ENCODE data around the gene UTP3.

UTP3 gene

DNA sequence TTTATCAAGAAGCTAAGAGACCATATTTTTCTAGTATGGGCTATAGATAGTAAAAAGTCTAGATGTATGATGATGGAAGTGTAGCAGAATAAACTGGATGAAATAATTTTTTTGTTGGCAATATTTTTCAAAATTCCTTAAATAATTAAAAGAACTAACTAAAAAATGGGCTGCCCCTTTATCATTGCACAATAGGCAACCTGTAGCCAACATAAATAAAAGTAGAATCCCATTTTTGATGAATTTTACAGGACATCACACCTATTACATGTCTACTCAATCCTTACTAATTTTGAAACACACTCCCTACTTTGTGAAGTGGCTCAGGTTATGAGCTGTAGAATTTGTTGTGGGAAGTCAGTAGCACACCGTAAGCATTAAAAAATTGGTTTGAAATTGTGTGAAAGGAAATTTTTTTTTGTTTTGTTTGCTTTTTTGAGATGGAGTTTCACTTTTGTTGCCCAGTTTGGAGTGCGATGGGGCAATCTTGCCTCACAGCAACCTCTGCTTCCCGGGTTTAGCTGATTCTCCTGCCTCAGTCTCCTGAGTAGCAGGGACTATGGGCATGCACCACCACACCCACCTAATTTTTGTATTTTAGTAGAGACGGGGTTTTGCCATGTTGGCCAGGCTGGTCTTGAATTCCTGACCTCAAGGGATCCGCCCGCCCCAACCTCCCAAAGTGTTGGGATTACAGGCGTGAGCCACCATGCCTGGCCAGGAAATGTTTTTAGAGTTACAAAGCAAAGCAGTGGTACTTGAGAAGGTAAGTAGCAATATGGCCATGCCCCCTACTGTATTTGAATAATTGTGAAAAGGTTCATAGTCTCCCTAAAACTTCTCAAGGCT lies 24.5 kb downstream of the UTP3 start:
- H3K56ac ChIP-seq (ENCODE audit: low read length): no peak overlapping the region
- H3K4ac ChIP-seq (ENCODE audit: low read depth, low read length): no peak overlapping the region
- no peaks in the 10 kb centered on the region for H3K36me3 ChIP-seq (ENCODE audit: control insufficient read depth, insufficient read depth, low read length)
- H3K79me1 ChIP-seq (ENCODE audit: low read length): peaks cover 8% of the 10 kb centered on the region
- no peak overlapping the region for H2BK15ac ChIP-seq (replicated peaks; ENCODE audit: low read depth)
- H3K4me2 ChIP-seq (ENCODE audit: low read length): no peak overlapping the region
- H2AK5ac ChIP-seq (ENCODE audit: low read length): no peak overlapping the region
- H4K8ac ChIP-seq (ENCODE audit: low read depth, low read length): no peak overlapping the region
- no peak overlapping the region for H3K27ac ChIP-seq (ENCODE audit: low read depth, low read length)
- peaks cover 15% of the 10 kb centered on the region for H3K79me2 ChIP-seq (ENCODE audit: control insufficient read depth, insufficient read depth, low read length)
- H2BK5ac ChIP-seq (ENCODE audit: low read length): no peak overlapping the region
- no peak overlapping the region for H2BK120ac ChIP-seq (ENCODE audit: low read depth, low read length)
- no peak overlapping the region for H4K5ac ChIP-seq (ENCODE audit: low read length)
- no peaks in the 10 kb centered on the region for H3K27me3 ChIP-seq (ENCODE audit: insufficient read depth, low read length, poor library complexity)
- WGBS (ENCODE audit: extremely low coverage, insufficient coverage, low lambda C conversion rate): no CpG with 5 or more reads among the region's 7 CpGs
- H3K9ac ChIP-seq (ENCODE audit: low read length): no peak overlapping the region
- H3K4me1 ChIP-seq (ENCODE audit: control insufficient read depth, low read depth, low read length): peaks cover 3% of the 10 kb centered on the region
- H3K18ac ChIP-seq (ENCODE audit: low read length): peak overlapping the region; percentile 7
- no peak overlapping the region for H3K4me3 ChIP-seq (ENCODE audit: low read length)
- no peak for DNase-seq
- no peak overlapping the region for H3K23ac ChIP-seq (ENCODE audit: low read length)

DNA sequence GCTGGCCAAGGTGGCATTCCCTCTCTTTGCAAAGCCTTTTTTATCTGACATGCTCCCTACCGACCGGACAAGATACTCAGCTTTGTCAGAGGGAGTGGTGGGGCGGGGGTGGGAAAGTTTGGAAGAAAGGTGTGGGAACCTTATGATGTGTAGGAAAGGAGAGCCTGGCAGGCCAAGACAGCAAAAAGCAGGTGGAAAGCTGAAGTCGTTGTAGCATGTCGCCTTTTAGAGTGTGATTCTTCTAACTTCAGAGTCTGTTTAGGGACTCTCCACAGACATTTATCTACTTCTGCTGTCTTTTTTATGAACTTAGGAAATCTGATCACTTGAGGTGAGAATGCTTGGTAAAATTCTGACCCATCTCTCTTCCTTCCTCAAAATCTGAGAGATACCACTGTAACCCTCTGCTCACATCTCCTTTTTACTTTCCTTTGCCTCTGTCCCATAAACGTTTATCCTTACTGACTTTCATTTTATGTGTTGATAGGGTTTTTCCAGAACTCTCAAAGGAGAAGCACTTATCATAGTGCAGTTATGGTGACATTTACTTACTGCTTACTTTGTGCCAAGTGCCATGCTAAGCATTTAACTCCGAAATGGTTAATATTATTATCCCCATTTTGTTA lies 25.2 kb downstream of the UTP3 start:
- Histone ChIP-seq H3K4ac (ENCODE audit: low read depth, low read length) (no peak overlapping the region), H3K27me3 (ENCODE audit: insufficient read depth, low read length, poor library complexity) (no peaks in the 10 kb centered on the region), H3K27ac (ENCODE audit: low read depth, low read length) (no peak overlapping the region), H3K4me2 (ENCODE audit: low read length) (no peak overlapping the region), H3K79me1 (ENCODE audit: low read length) (peaks cover 8% of the 10 kb centered on the region), H3K36me3 (ENCODE audit: control insufficient read depth, insufficient read depth, low read length) (no peaks in the 10 kb centered on the region), H3K18ac (ENCODE audit: low read length) (no peak overlapping the region), H3K23ac (ENCODE audit: low read length) (no peak overlapping the region), H3K79me2 (ENCODE audit: control insufficient read depth, insufficient read depth, low read length) (peaks cover 12% of the 10 kb centered on the region), H2BK5ac (ENCODE audit: low read length) (no peak overlapping the region), H2BK15ac (replicated peaks; ENCODE audit: low read depth) (no peak overlapping the region), H3K4me3 (ENCODE audit: low read length) (no peak overlapping the region), H4K8ac (ENCODE audit: low read depth, low read length) (no peak overlapping the region), H3K4me1 (ENCODE audit: control insufficient read depth, low read depth, low read length) (peaks cover 3% of the 10 kb centered on the region), H2AK5ac (ENCODE audit: low read length) (no peak overlapping the region), H3K56ac (ENCODE audit: low read length) (no peak overlapping the region), H3K9ac (ENCODE audit: low read length) (no peak overlapping the region), H2BK120ac (ENCODE audit: low read depth, low read length) (no peak overlapping the region), H4K5ac (ENCODE audit: low read length) (no peak overlapping the region)
- peak; percentile 75 for DNase-seq
- no CpG with 5 or more reads among the region's 7 CpGs for WGBS (ENCODE audit: extremely low coverage, insufficient coverage, low lambda C conversion rate)

DNA sequence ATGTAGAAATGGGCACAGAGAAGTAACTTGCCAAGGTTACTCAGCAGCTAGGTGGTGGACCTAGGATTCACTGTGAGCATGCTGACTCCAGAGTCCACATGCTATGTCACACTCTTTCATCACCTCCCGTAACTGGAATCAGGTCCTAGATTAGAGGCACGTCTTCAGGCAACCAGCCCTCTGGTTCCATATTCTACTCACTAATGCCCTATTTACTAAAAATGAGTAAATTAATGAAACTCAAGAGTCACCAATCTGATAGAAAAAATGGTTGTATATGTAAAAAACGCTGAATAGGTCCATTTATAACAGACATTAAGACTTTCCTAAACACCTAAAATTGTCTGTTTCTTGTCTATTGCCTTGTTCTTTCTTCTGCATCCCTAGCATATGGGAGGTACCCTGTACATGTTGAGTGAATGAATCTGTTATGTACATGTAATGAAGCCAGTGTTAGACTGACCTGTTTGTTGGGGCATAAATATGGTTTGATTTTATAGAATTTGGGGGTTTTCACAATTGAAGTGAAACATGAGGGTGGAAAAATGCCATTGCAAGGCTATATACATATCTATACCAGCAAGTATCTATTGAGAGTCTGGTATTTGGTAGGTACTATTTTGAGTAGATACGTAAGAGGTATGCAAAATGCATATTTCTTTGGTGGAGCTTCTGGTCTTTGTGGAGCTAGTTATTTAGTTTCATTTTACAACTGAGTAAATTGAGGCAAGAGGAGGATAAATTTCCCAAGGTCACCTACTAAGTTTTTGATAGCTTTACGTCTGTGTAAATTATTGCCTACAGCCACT lies 26.0 kb downstream of the UTP3 start:
- Histone ChIP-seq H3K18ac (ENCODE audit: low read length) (no peak overlapping the region), H3K4me1 (ENCODE audit: control insufficient read depth, low read depth, low read length) (peaks cover 3% of the 10 kb centered on the region), H3K9ac (ENCODE audit: low read length) (no peak overlapping the region), H3K27me3 (ENCODE audit: insufficient read depth, low read length, poor library complexity) (no peaks in the 10 kb centered on the region), H4K5ac (ENCODE audit: low read length) (no peak overlapping the region), H2AK5ac (ENCODE audit: low read length) (no peak overlapping the region), H3K4me2 (ENCODE audit: low read length) (no peak overlapping the region), H3K56ac (ENCODE audit: low read length) (no peak overlapping the region), H2BK15ac (replicated peaks; ENCODE audit: low read depth) (no peak overlapping the region), H3K36me3 (ENCODE audit: control insufficient read depth, insufficient read depth, low read length) (no peaks in the 10 kb centered on the region), H3K4ac (ENCODE audit: low read depth, low read length) (no peak overlapping the region), H4K8ac (ENCODE audit: low read depth, low read length) (no peak overlapping the region), H3K27ac (ENCODE audit: low read depth, low read length) (no peak overlapping the region), H3K79me1 (ENCODE audit: low read length) (peaks cover 10% of the 10 kb centered on the region), H3K4me3 (ENCODE audit: low read length) (no peak overlapping the region), H2BK5ac (ENCODE audit: low read length) (no peak overlapping the region), H3K79me2 (ENCODE audit: control insufficient read depth, insufficient read depth, low read length) (peaks cover 14% of the 10 kb centered on the region), H3K23ac (ENCODE audit: low read length) (no peak overlapping the region), H2BK120ac (ENCODE audit: low read depth, low read length) (no peak overlapping the region)
- no CpG with 5 or more reads among the region's 5 CpGs for WGBS (ENCODE audit: extremely low coverage, insufficient coverage, low lambda C conversion rate)
- DNase-seq: peak; percentile 42

DNA sequence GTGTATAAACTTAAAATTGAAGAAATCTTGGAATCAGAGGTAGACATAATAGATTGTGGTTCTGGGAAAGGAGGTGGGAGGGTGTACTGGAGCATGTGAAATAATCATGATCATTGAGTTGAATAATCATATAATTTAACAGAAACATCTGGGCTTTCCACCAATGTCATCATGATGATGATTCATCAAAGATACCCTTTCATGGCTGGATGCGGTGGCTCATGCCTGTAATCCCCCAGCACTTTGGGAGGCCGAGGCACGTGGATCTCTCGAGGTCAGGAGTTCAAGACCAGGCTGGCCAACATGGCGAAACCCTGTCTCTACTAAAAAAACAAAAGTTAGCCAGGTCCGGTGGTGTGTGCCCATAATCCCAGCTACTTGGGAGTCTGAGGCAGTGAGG lies 26.8 kb downstream of the UTP3 start:
- H3K79me1 ChIP-seq (ENCODE audit: low read length): peaks cover 8% of the 10 kb centered on the region
- H3K4me2 ChIP-seq (ENCODE audit: low read length): no peak overlapping the region
- H2BK5ac ChIP-seq (ENCODE audit: low read length): no peak overlapping the region
- no peak overlapping the region for H3K56ac ChIP-seq (ENCODE audit: low read length)
- H4K5ac ChIP-seq (ENCODE audit: low read length): no peak overlapping the region
- H3K18ac ChIP-seq (ENCODE audit: low read length): no peak overlapping the region
- H2BK15ac ChIP-seq (replicated peaks; ENCODE audit: low read depth): no peak overlapping the region
- no peak overlapping the region for H2BK120ac ChIP-seq (ENCODE audit: low read depth, low read length)
- DNase-seq: no peak
- H3K4me1 ChIP-seq (ENCODE audit: control insufficient read depth, low read depth, low read length): peaks cover 3% of the 10 kb centered on the region
- H3K4ac ChIP-seq (ENCODE audit: low read depth, low read length): no peak overlapping the region
- H3K4me3 ChIP-seq (ENCODE audit: low read length): no peak overlapping the region
- H2AK5ac ChIP-seq (ENCODE audit: low read length): no peak overlapping the region
- no peak overlapping the region for H3K9ac ChIP-seq (ENCODE audit: low read length)
- H3K79me2 ChIP-seq (ENCODE audit: control insufficient read depth, insufficient read depth, low read length): peaks cover 12% of the 10 kb centered on the region
- no peak overlapping the region for H3K27ac ChIP-seq (ENCODE audit: low read depth, low read length)
- H4K8ac ChIP-seq (ENCODE audit: low read depth, low read length): no peak overlapping the region
- no peaks in the 10 kb centered on the region for H3K27me3 ChIP-seq (ENCODE audit: insufficient read depth, low read length, poor library complexity)
- no peak overlapping the region for H3K23ac ChIP-seq (ENCODE audit: low read length)
- WGBS (ENCODE audit: extremely low coverage, insufficient coverage, low lambda C conversion rate): no CpG with 5 or more reads among the region's 6 CpGs
- H3K36me3 ChIP-seq (ENCODE audit: control insufficient read depth, insufficient read depth, low read length): no peaks in the 10 kb centered on the region

DNA sequence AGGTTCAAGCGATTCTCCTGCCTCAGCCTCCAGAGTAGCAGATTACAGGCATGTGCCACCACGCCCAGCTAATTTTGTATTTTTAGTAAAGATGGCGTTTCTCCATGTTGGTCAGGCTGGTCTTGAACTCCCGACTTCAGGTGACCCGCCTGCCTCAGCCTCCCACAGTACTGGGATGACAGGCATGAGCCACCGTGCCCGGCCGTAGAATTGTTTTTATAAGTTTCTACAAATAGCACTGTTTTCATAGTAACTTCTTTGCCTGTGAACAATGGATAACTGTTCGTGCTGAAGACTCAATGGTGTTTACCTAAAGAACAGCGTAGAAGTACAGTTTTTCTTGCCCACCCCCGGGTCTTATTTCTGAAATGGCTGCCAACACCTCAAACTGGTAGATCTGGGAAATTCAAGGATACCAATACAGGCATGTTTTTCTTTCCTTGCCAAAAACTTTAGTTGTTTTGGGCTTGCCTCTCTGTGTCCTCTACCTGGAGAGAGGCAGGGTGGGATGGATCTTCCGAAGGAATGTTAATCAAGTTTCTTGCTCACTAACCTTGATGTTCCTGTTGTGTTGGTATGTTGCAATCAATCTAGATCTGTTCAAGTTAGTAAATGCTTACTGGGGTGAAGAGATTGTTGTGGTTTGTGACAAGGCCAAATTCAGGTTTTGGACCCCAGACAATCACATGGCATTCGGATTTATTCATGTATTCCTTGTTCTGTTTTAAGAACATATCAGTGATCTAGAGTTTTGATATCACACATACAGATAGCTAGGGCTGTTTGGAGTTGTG lies 30.7 kb downstream of the UTP3 start:
- WGBS (ENCODE audit: extremely low coverage, insufficient coverage, low lambda C conversion rate): no CpG with 5 or more reads among the region's 13 CpGs

More for the DNA sequence above, 30.7 kb downstream of the UTP3 start:
- Histone ChIP-seq H2BK15ac (replicated peaks; ENCODE audit: low read depth) (no peak overlapping the region), H3K4me1 (ENCODE audit: control insufficient read depth, low read depth, low read length) (peaks cover under 1% of the 10 kb centered on the region), H2AK5ac (ENCODE audit: low read length) (no peak overlapping the region), H2BK5ac (ENCODE audit: low read length) (no peak overlapping the region), H3K23ac (ENCODE audit: low read length) (no peak overlapping the region), H3K79me1 (ENCODE audit: low read length) (peaks cover 8% of the 10 kb centered on the region), H3K9ac (ENCODE audit: low read length) (no peak overlapping the region), H3K4ac (ENCODE audit: low read depth, low read length) (no peak overlapping the region), H3K18ac (ENCODE audit: low read length) (no peak overlapping the region), H4K8ac (ENCODE audit: low read depth, low read length) (no peak overlapping the region), H2BK120ac (ENCODE audit: low read depth, low read length) (no peak overlapping the region), H4K5ac (ENCODE audit: low read length) (no peak overlapping the region), H3K4me2 (ENCODE audit: low read length) (no peak overlapping the region), H3K27me3 (ENCODE audit: insufficient read depth, low read length, poor library complexity) (no peaks in the 10 kb centered on the region), H3K56ac (ENCODE audit: low read length) (no peak overlapping the region), H3K27ac (ENCODE audit: low read depth, low read length) (no peak overlapping the region), H3K36me3 (ENCODE audit: control insufficient read depth, insufficient read depth, low read length) (no peaks in the 10 kb centered on the region), H3K4me3 (ENCODE audit: low read length) (no peak overlapping the region), H3K79me2 (ENCODE audit: control insufficient read depth, insufficient read depth, low read length) (peaks cover 8% of the 10 kb centered on the region)
- no peak for DNase-seq

Measured in mesendoderm (in vitro differentiated cells).